GM23338 (cell line): ENCODE data around the gene ENTPD3. TPM values are rescaled to one million over a fixed set of nuclear protein-coding genes. Genes with fewer than 3 reads are reported as not detected.
A peak's percentile ranks its signal among the peaks of the same experiment; 100 is the strongest.
"Not testable (repeated sequence)": the region's sequence is repeated elsewhere in the genome, so short reads cannot be mapped to it uniquely, and the experiment has no call there.

Source experiments
- ATAC-seq: fragments of 200-7000 bp; cut with Tn5 transposase; 3 replicates; pipeline ENCODE4 v1.9.1; 2020
- DNase-seq: peaks from one replicate; pipeline ENCODE4 v3.0.0-alpha.2; 2015; ENCODE audit warnings: low spot score
- H2AFZ ChIP-seq: fragments of 200-600 bp; sonication (generic); 2 replicates; pipeline ENCODE4 v1.8.0; 2016; ENCODE audit warnings: antibody characterized with exemption, mild to moderate bottlenecking, moderate library complexity
- H3F3A ChIP-seq: fragments of 200-600 bp; sonication (generic); replicated peaks from 2 replicates; pipeline ENCODE4 v1.8.0; 2017; ENCODE audit warnings: antibody characterized with exemption, mixed run types, low read depth
- H3K27ac ChIP-seq: fragments of 200-600 bp; sonication (generic); 2 replicates; pipeline ENCODE4 v1.6.1; 2016; ENCODE audit warnings: low read depth
- H3K27me3 ChIP-seq: fragments of 200-600 bp; sonication (generic); 2 replicates; pipeline ENCODE4 v1.8.0; 2016; ENCODE audit warnings: mild to moderate bottlenecking, mixed run types, moderate library complexity; ENCODE audit not compliant: insufficient read depth
- H3K36me3 ChIP-seq: fragments of 200-600 bp; sonication (generic); 2 replicates; pipeline ENCODE4 v1.8.0; 2016; ENCODE audit warnings: mild to moderate bottlenecking; ENCODE audit not compliant: insufficient read depth
- H3K4me1 ChIP-seq: fragments of 200-600 bp; sonication (generic); 2 replicates; pipeline ENCODE4 v1.8.0; 2016; ENCODE audit warnings: mild to moderate bottlenecking, moderate library complexity; ENCODE audit not compliant: insufficient read depth
- H3K4me2 ChIP-seq: fragments of 200-600 bp; sonication (generic); 2 replicates; pipeline ENCODE4 v1.7.1; 2017; ENCODE audit warnings: mixed run types
- H3K4me3 ChIP-seq: fragments of 200-600 bp; sonication (generic); 2 replicates; pipeline ENCODE4 v1.6.1; 2016; ENCODE audit warnings: mixed run types
- H3K79me2 ChIP-seq: fragments of 200-600 bp; sonication (generic); replicated peaks from 2 replicates; pipeline ENCODE4 v1.8.0; 2017; ENCODE audit warnings: mild to moderate bottlenecking; ENCODE audit not compliant: insufficient read depth
- H3K9me2 ChIP-seq: fragments of 200-600 bp; sonication (generic); 2 replicates; pipeline ENCODE4 v1.8.0; 2017; ENCODE audit not compliant: insufficient read depth
- H4K20me1 ChIP-seq: fragments of 200-600 bp; sonication (generic); replicated peaks from 2 replicates; pipeline ENCODE4 v1.8.0; 2017; ENCODE audit warnings: mild to moderate bottlenecking; ENCODE audit not compliant: insufficient read depth
- H3K27ac Mint-ChIP-seq: 2 replicates; pipeline ENCODE4 v1.8.0; 2020; ENCODE audit warnings: inconsistent platforms, mild to moderate bottlenecking, moderate library complexity, mixed read lengths
- H3K27me3 Mint-ChIP-seq: 3 replicates; pipeline ENCODE4 v1.8.0; 2022; ENCODE audit warnings: low read depth, mild to moderate bottlenecking, moderate library complexity, mixed read lengths, inconsistent platforms; ENCODE audit not compliant: insufficient read depth, poor library complexity
- H3K36me3 Mint-ChIP-seq: 3 replicates; pipeline ENCODE4 v1.8.0; 2021; ENCODE audit warnings: low read depth, mild to moderate bottlenecking, inconsistent platforms, moderate library complexity, mixed read lengths
- H3K4me1 Mint-ChIP-seq: 3 replicates; pipeline ENCODE4 v1.8.0; 2020; ENCODE audit warnings: mild to moderate bottlenecking, inconsistent platforms, mixed read lengths
- H3K4me3 Mint-ChIP-seq: 3 replicates; pipeline ENCODE4 v1.8.0; 2021; ENCODE audit warnings: moderate library complexity, mild to moderate bottlenecking, inconsistent platforms, mixed read lengths
- H3K9me3 Mint-ChIP-seq: 3 replicates; pipeline ENCODE4 v1.8.0; 2020; ENCODE audit warnings: moderate library complexity, mild to moderate bottlenecking, inconsistent platforms, mixed read lengths
- CTCF ChIP-seq, 2 experiments: fragments of 200-600 bp in 1 of 2; sonication (generic) in 1 of 2; conservative IDR thresholded peaks; 2 replicates each; pipeline versions ENCODE4 v1.5.1 to v1.6.1; 2016 to 2017; ENCODE audit warnings: antibody characterized with exemption in 2 of 2, low read depth in 2 of 2, mild to moderate bottlenecking in 2 of 2, moderate library complexity in 1 of 2
- EZH2 ChIP-seq: fragments of 200-600 bp; sonication (generic); IDR thresholded peaks from one replicate; pipeline ENCODE4 v1.8.0; 2017; ENCODE audit warnings: antibody characterized with exemption, mild to moderate bottlenecking, low read depth; ENCODE audit not compliant: unreplicated experiment
- EZH2phosphoT487 ChIP-seq: fragments of 200-600 bp; sonication (generic); IDR thresholded peaks from one replicate; pipeline ENCODE4 v1.8.1; 2018; ENCODE audit warnings: antibody characterized with exemption; ENCODE audit not compliant: unreplicated experiment
- JUNB ChIP-seq: IDR thresholded peaks from one replicate; pipeline ENCODE4 v1.6.1; 2016; ENCODE audit warnings: antibody characterized with exemption; ENCODE audit not compliant: unreplicated experiment
- NANOG ChIP-seq: IDR thresholded peaks from 2 replicates; pipeline ENCODE4 v1.6.1; 2016; ENCODE audit warnings: antibody characterized with exemption, borderline replicate concordance
- POLR2AphosphoS5 ChIP-seq: IDR thresholded peaks from 2 replicates; pipeline ENCODE4 v1.6.1; 2016; ENCODE audit warnings: antibody characterized with exemption, low read depth
- REST ChIP-seq: IDR thresholded peaks from one replicate; pipeline ENCODE4 v1.6.1; 2018; ENCODE audit warnings: antibody characterized with exemption; ENCODE audit not compliant: unreplicated experiment
- STAT1 ChIP-seq: IDR thresholded peaks from one replicate; pipeline ENCODE4 v1.6.1; 2016; ENCODE audit warnings: antibody characterized with exemption; ENCODE audit not compliant: unreplicated experiment
- ZNF114 ChIP-seq: fragments of 250-450 bp; sonication (Bioruptor Pico); IDR thresholded peaks from 2 replicates; pipeline ENCODE4 v1.5.0; 2020; ENCODE audit warnings: mild to moderate bottlenecking, moderate library complexity
- ZNF331 ChIP-seq: fragments of 250-450 bp; sonication (Bioruptor Pico); IDR thresholded peaks from 2 replicates; pipeline ENCODE4 v1.5.0; 2020; ENCODE audit warnings: low read depth, mild to moderate bottlenecking, moderate library complexity
- polyA plus RNA-seq: library from polyadenylated mRNA; unstranded; fragments of >200 nt; fragmentation: Nextera tagmentation; extraction: Ambion mirVana; gene quantifications from 2 replicates; pipeline ENCODE4 v1.2.1, GENCODE V29; 2016
- total RNA-seq: library from RNA; depleted of rRNA; stranded (reverse); fragments of >200 nt; shearing (Covaris generic); gene quantifications from 2 replicates; pipeline ENCODE4 v1.2.3, GENCODE V29; 2014

ENTPD3 gene
- total and polyA plus RNA-seq, 2 experiments from 2014 or later = 0.32 to 0.63 TPM

- TF ChIP-seq STAT1 (no peak), EZH2 (no peak), EZH2phosphoT487 (no peak), CTCF (conservative IDR thresholded peaks at IDR 0.05; ENCODE audit: low read depth in 2 of 2) (no peak), POLR2AphosphoS5 (no peak), JUNB (no peak), NANOG (no peak), ZNF114 (CRISPR knock-in tag) (no peak)
These were observed 71.5 kb downstream of the ENTPD3 start (continued) for GRCh38 chr3:40458473-40458872.

- H3K4me1 Mint-ChIP-seq = peaks cover 27% of the 10 kb centered on the region
- Histone ChIP-seq H4K20me1 (peaks cover 53% of the 10 kb centered on the region), H3F3A (peaks cover 56% of the 10 kb centered on the region), H3K36me3 (peaks cover 62% of the 10 kb centered on the region), H3K27ac (peak overlapping the region; percentile 42; the same call in 1 of the 2 replicates), H3K4me1 (peaks cover 15% of the 10 kb centered on the region), H3K79me2 (peaks cover 34% of the 10 kb centered on the region)
- not testable (repeated sequence) for H3K27me3 ChIP-seq, H3K4me3 Mint-ChIP-seq, H3K27ac Mint-ChIP-seq, H3K9me2 ChIP-seq, DNase-seq, H2AFZ ChIP-seq, H3K27me3 Mint-ChIP-seq, H3K4me2 ChIP-seq, H3K4me3 ChIP-seq, H3K9me3 Mint-ChIP-seq, ATAC-seq
- H3K36me3 Mint-ChIP-seq = peaks cover 77% of the 10 kb centered on the region
These were observed 73.5 kb downstream of the ENTPD3 start for GRCh38 chr3:40460481-40460880.

GRCh38 chr3:40461161-40461560 is 74.2 kb downstream of the ENTPD3 start:
- H2AFZ ChIP-seq = no peak overlapping the region
- no peaks in the 10 kb centered on the region for H3K27me3 ChIP-seq
- H4K20me1 ChIP-seq = peaks cover 53% of the 10 kb centered on the region
- no peak for TF ChIP-seq EZH2
- no peak for TF ChIP-seq ZNF114 (CRISPR knock-in tag)
- TF ChIP-seq REST = no peak
- no peak for TF ChIP-seq JUNB
- no peak for TF ChIP-seq CTCF (conservative IDR thresholded peaks at IDR 0.05; ENCODE audit: low read depth in 2 of 2)
- TF ChIP-seq ZNF331 (CRISPR knock-in tag) = no peak
- no peaks in the 10 kb centered on the region for H3K9me2 ChIP-seq
- H3K36me3 ChIP-seq = peaks cover 62% of the 10 kb centered on the region
- H3K36me3 Mint-ChIP-seq = peaks cover 77% of the 10 kb centered on the region
- no peaks in the 10 kb centered on the region for H3K9me3 Mint-ChIP-seq
- H3K27me3 Mint-ChIP-seq = peaks cover 6% of the 10 kb centered on the region
- no peak for ATAC-seq
- peaks cover 15% of the 10 kb centered on the region for H3K4me1 ChIP-seq
- peak overlapping the region; percentile 42; the same call in 1 of the 2 replicates for H3K27ac ChIP-seq
- H3K79me2 ChIP-seq = peaks cover 34% of the 10 kb centered on the region
- H3K4me3 Mint-ChIP-seq = no peak overlapping the region
- H3K4me3 ChIP-seq = no peak overlapping the region
- H3F3A ChIP-seq = peaks cover 58% of the 10 kb centered on the region
- no peak for DNase-seq
- H3K4me2 ChIP-seq = no peak overlapping the region
- H3K4me1 Mint-ChIP-seq = peaks cover 27% of the 10 kb centered on the region
- H3K27ac Mint-ChIP-seq = no peak overlapping the region

GRCh38 chr3:40462838-40463237 is 75.9 kb downstream of the ENTPD3 start:
- peaks cover 73% of the 10 kb centered on the region for H3K36me3 Mint-ChIP-seq
- H3F3A ChIP-seq = peaks cover 58% of the 10 kb centered on the region
- H3K4me3 Mint-ChIP-seq, H3K27me3 ChIP-seq, H3K9me2 ChIP-seq, H3K9me3 Mint-ChIP-seq, DNase-seq, H3K27ac ChIP-seq, H3K27me3 Mint-ChIP-seq, H3K27ac Mint-ChIP-seq, H3K4me3 ChIP-seq, H3K4me2 ChIP-seq, H2AFZ ChIP-seq, ATAC-seq: not testable (repeated sequence)
- H3K4me1 ChIP-seq = peaks cover 15% of the 10 kb centered on the region
- H4K20me1 ChIP-seq = peaks cover 54% of the 10 kb centered on the region
- H3K36me3 ChIP-seq = peaks cover 61% of the 10 kb centered on the region
- peaks cover 26% of the 10 kb centered on the region; the same call in 2 of the 3 replicates for H3K4me1 Mint-ChIP-seq
- peaks cover 27% of the 10 kb centered on the region for H3K79me2 ChIP-seq
